GM23338 (cell line): ENCODE data around the gene TPM1. TPM values are rescaled to one million over a fixed set of nuclear protein-coding genes. Genes with fewer than 3 reads are reported as not detected.

Source experiments
- ATAC-seq: fragments of 200-7000 bp; cut with Tn5 transposase; 3 replicates; pipeline ENCODE4 v1.9.1; 2020
- DNase-seq: peaks from one replicate; pipeline ENCODE4 v3.0.0-alpha.2; 2015; ENCODE audit warnings: low spot score
- H2AFZ ChIP-seq: fragments of 200-600 bp; sonication (generic); 2 replicates; pipeline ENCODE4 v1.8.0; 2016; ENCODE audit warnings: antibody characterized with exemption, mild to moderate bottlenecking, moderate library complexity
- H3F3A ChIP-seq: fragments of 200-600 bp; sonication (generic); replicated peaks from 2 replicates; pipeline ENCODE4 v1.8.0; 2017; ENCODE audit warnings: antibody characterized with exemption, mixed run types, low read depth
- H3K27ac ChIP-seq: fragments of 200-600 bp; sonication (generic); 2 replicates; pipeline ENCODE4 v1.6.1; 2016; ENCODE audit warnings: low read depth
- H3K27me3 ChIP-seq: fragments of 200-600 bp; sonication (generic); 2 replicates; pipeline ENCODE4 v1.8.0; 2016; ENCODE audit warnings: mild to moderate bottlenecking, mixed run types, moderate library complexity; ENCODE audit not compliant: insufficient read depth
- H3K36me3 ChIP-seq: fragments of 200-600 bp; sonication (generic); 2 replicates; pipeline ENCODE4 v1.8.0; 2016; ENCODE audit warnings: mild to moderate bottlenecking; ENCODE audit not compliant: insufficient read depth
- H3K4me1 ChIP-seq: fragments of 200-600 bp; sonication (generic); 2 replicates; pipeline ENCODE4 v1.8.0; 2016; ENCODE audit warnings: mild to moderate bottlenecking, moderate library complexity; ENCODE audit not compliant: insufficient read depth
- H3K4me2 ChIP-seq: fragments of 200-600 bp; sonication (generic); 2 replicates; pipeline ENCODE4 v1.7.1; 2017; ENCODE audit warnings: mixed run types
- H3K4me3 ChIP-seq: fragments of 200-600 bp; sonication (generic); 2 replicates; pipeline ENCODE4 v1.6.1; 2016; ENCODE audit warnings: mixed run types
- H3K79me2 ChIP-seq: fragments of 200-600 bp; sonication (generic); replicated peaks from 2 replicates; pipeline ENCODE4 v1.8.0; 2017; ENCODE audit warnings: mild to moderate bottlenecking; ENCODE audit not compliant: insufficient read depth
- H3K9me2 ChIP-seq: fragments of 200-600 bp; sonication (generic); 2 replicates; pipeline ENCODE4 v1.8.0; 2017; ENCODE audit not compliant: insufficient read depth
- H4K20me1 ChIP-seq: fragments of 200-600 bp; sonication (generic); replicated peaks from 2 replicates; pipeline ENCODE4 v1.8.0; 2017; ENCODE audit warnings: mild to moderate bottlenecking; ENCODE audit not compliant: insufficient read depth
- H3K27ac Mint-ChIP-seq: 2 replicates; pipeline ENCODE4 v1.8.0; 2020; ENCODE audit warnings: inconsistent platforms, mild to moderate bottlenecking, moderate library complexity, mixed read lengths
- H3K27me3 Mint-ChIP-seq: 3 replicates; pipeline ENCODE4 v1.8.0; 2022; ENCODE audit warnings: low read depth, mild to moderate bottlenecking, moderate library complexity, mixed read lengths, inconsistent platforms; ENCODE audit not compliant: insufficient read depth, poor library complexity
- H3K36me3 Mint-ChIP-seq: 3 replicates; pipeline ENCODE4 v1.8.0; 2021; ENCODE audit warnings: low read depth, mild to moderate bottlenecking, inconsistent platforms, moderate library complexity, mixed read lengths
- H3K4me1 Mint-ChIP-seq: 3 replicates; pipeline ENCODE4 v1.8.0; 2020; ENCODE audit warnings: mild to moderate bottlenecking, inconsistent platforms, mixed read lengths
- H3K4me3 Mint-ChIP-seq: 3 replicates; pipeline ENCODE4 v1.8.0; 2021; ENCODE audit warnings: moderate library complexity, mild to moderate bottlenecking, inconsistent platforms, mixed read lengths
- H3K9me3 Mint-ChIP-seq: 3 replicates; pipeline ENCODE4 v1.8.0; 2020; ENCODE audit warnings: moderate library complexity, mild to moderate bottlenecking, inconsistent platforms, mixed read lengths
- CREB1 ChIP-seq: fragments of 250-450 bp; sonication (Bioruptor Pico); IDR thresholded peaks from 2 replicates; pipeline ENCODE4 v1.5.0; 2020; ENCODE audit warnings: low read depth, mild to moderate bottlenecking, moderate library complexity
- CTCF ChIP-seq, 2 experiments: fragments of 200-600 bp in 1 of 2; sonication (generic) in 1 of 2; conservative IDR thresholded peaks; 2 replicates each; pipeline versions ENCODE4 v1.5.1 to v1.6.1; 2016 to 2017; ENCODE audit warnings: antibody characterized with exemption in 2 of 2, low read depth in 2 of 2, mild to moderate bottlenecking in 2 of 2, moderate library complexity in 1 of 2
- ETS1 ChIP-seq: IDR thresholded peaks from 2 replicates; pipeline ENCODE4 v1.6.1; 2016; ENCODE audit warnings: antibody characterized with exemption
- EZH2 ChIP-seq: fragments of 200-600 bp; sonication (generic); IDR thresholded peaks from one replicate; pipeline ENCODE4 v1.8.0; 2017; ENCODE audit warnings: antibody characterized with exemption, mild to moderate bottlenecking, low read depth; ENCODE audit not compliant: unreplicated experiment
- EZH2phosphoT487 ChIP-seq: fragments of 200-600 bp; sonication (generic); IDR thresholded peaks from one replicate; pipeline ENCODE4 v1.8.1; 2018; ENCODE audit warnings: antibody characterized with exemption; ENCODE audit not compliant: unreplicated experiment
- JUNB ChIP-seq: IDR thresholded peaks from one replicate; pipeline ENCODE4 v1.6.1; 2016; ENCODE audit warnings: antibody characterized with exemption; ENCODE audit not compliant: unreplicated experiment
- NANOG ChIP-seq: IDR thresholded peaks from 2 replicates; pipeline ENCODE4 v1.6.1; 2016; ENCODE audit warnings: antibody characterized with exemption, borderline replicate concordance
- POLR2AphosphoS5 ChIP-seq: IDR thresholded peaks from 2 replicates; pipeline ENCODE4 v1.6.1; 2016; ENCODE audit warnings: antibody characterized with exemption, low read depth
- REST ChIP-seq: IDR thresholded peaks from one replicate; pipeline ENCODE4 v1.6.1; 2018; ENCODE audit warnings: antibody characterized with exemption; ENCODE audit not compliant: unreplicated experiment
- STAT1 ChIP-seq: IDR thresholded peaks from one replicate; pipeline ENCODE4 v1.6.1; 2016; ENCODE audit warnings: antibody characterized with exemption; ENCODE audit not compliant: unreplicated experiment
- ZNF114 ChIP-seq: fragments of 250-450 bp; sonication (Bioruptor Pico); IDR thresholded peaks from 2 replicates; pipeline ENCODE4 v1.5.0; 2020; ENCODE audit warnings: mild to moderate bottlenecking, moderate library complexity
- ZNF331 ChIP-seq: fragments of 250-450 bp; sonication (Bioruptor Pico); IDR thresholded peaks from 2 replicates; pipeline ENCODE4 v1.5.0; 2020; ENCODE audit warnings: low read depth, mild to moderate bottlenecking, moderate library complexity
- ZNF462 ChIP-seq: fragments of 250-450 bp; sonication (Bioruptor Pico); IDR thresholded peaks from 2 replicates; pipeline ENCODE4 v1.5.0; 2020; ENCODE audit warnings: mild to moderate bottlenecking, moderate library complexity
- polyA plus RNA-seq: library from polyadenylated mRNA; unstranded; fragments of >200 nt; fragmentation: Nextera tagmentation; extraction: Ambion mirVana; gene quantifications from 2 replicates; pipeline ENCODE4 v1.2.1, GENCODE V29; 2016
- total RNA-seq: library from RNA; depleted of rRNA; stranded (reverse); fragments of >200 nt; shearing (Covaris generic); gene quantifications from 2 replicates; pipeline ENCODE4 v1.2.3, GENCODE V29; 2014

TPM1 gene
- total and polyA plus RNA-seq, 2 experiments from 2014 or later, result 449 to 913 TPM

- Histone ChIP-seq H3K4me1 (no peaks in the 10 kb centered on the region; the same call in 1 of the 2 replicates), H3K36me3 (no peaks in the 10 kb centered on the region), H2AFZ (no peak overlapping the region), H3K9me2 (peaks cover 16% of the 10 kb centered on the region; the same call in 1 of the 2 replicates), H3K27ac (no peak overlapping the region), H4K20me1 (no peaks in the 10 kb centered on the region), H3K4me3 (no peak overlapping the region), H3K4me2 (no peak overlapping the region), H3K79me2 (no peaks in the 10 kb centered on the region), H3K27me3 (no peaks in the 10 kb centered on the region), H3F3A (0 out of 2 replicates have a peak, but pooled peaks cover 5% of the 10 kb centered on the region)
- DNase-seq (no peak), ATAC-seq (no peak)
- Mint-ChIP-seq H3K36me3 (no peaks in the 10 kb centered on the region), H3K4me3 (no peak overlapping the region), H3K27me3 (peaks cover 2% of the 10 kb centered on the region), H3K27ac (no peak overlapping the region), H3K9me3 (no peaks in the 10 kb centered on the region), H3K4me1 (no peaks in the 10 kb centered on the region; the same call in 2 of the 3 replicates)
- TF ChIP-seq STAT1 (no peak), ZNF331 (CRISPR knock-in tag) (no peak), CTCF (conservative IDR thresholded peaks at IDR 0.05; ENCODE audit: low read depth in 2 of 2) (no peak), ETS1 (no peak), JUNB (no peak), EZH2phosphoT487 (no peak), REST (no peak), POLR2AphosphoS5 (no peak), EZH2 (no peak), NANOG (no peak), CREB1 (CRISPR knock-in tag) (no peak), ZNF462 (CRISPR knock-in tag) (no peak), ZNF114 (CRISPR knock-in tag) (no peak)
Observed at GRCh38 chr15:63027646-63028045, 14.9 kb upstream of the TPM1 start.
